CD14-positive monocyte (primary cell): ENCODE results near the gene PIGL. TPM values are rescaled to one million over a fixed set of nuclear protein-coding genes. Genes with fewer than 3 reads are reported as not detected.

Experiments used
- DNase-seq, 3 donors: peaks; one replicate each; pipeline ENCODE4 v3.0.0-alpha.2; 2011 to 2022
- H2AFZ ChIP-seq: 2 replicates; pipeline ENCODE4 v1.6.0; 2012; ENCODE audit warnings: mild to moderate bottlenecking, low read depth, low read length, inconsistent platforms; ENCODE audit not compliant: insufficient read depth, poor library complexity, severe bottlenecking
- H3K27ac ChIP-seq, 2 donors: 1 replicate in 1 of 2; 2 replicates in 1 of 2; pipeline ENCODE4 v1.5.1; 2012 to 2013; ENCODE audit warnings: low read length in 2 of 2, control low read depth in 1 of 2, inconsistent platforms in 1 of 2, low read depth in 1 of 2, mild to moderate bottlenecking in 1 of 2
- H3K27me3 ChIP-seq, 2 donors: one replicate each; pipeline versions ENCODE4 v1.6.0 to v1.6.1; 2011 to 2013; ENCODE audit warnings: low read length in 2 of 2; ENCODE audit not compliant: control insufficient read depth in 2 of 2, insufficient read depth in 2 of 2
- H3K36me3 ChIP-seq, 2 donors: replicated peaks in 1 of 2; 1 replicate in 1 of 2; 2 replicates in 1 of 2; pipeline versions ENCODE4 v1.5.1 to v1.6.1; 2012 to 2013; ENCODE audit warnings: low read length in 2 of 2, control low read depth in 1 of 2, inconsistent platforms in 1 of 2, mild to moderate bottlenecking in 1 of 2; ENCODE audit not compliant: insufficient read depth in 2 of 2, control insufficient read depth in 1 of 2
- H3K4me1 ChIP-seq, 2 donors: 1 replicate in 1 of 2; 2 replicates in 1 of 2; pipeline versions ENCODE4 v1.5.1 to v1.6.1; 2012 to 2013; ENCODE audit warnings: low read length in 2 of 2, control low read depth in 1 of 2, inconsistent platforms in 1 of 2, mild to moderate bottlenecking in 1 of 2, moderate library complexity in 1 of 2; ENCODE audit not compliant: insufficient read depth in 2 of 2, control insufficient read depth in 1 of 2
- H3K4me2 ChIP-seq: replicated peaks from 2 replicates; pipeline ENCODE3; 2012; ENCODE audit warnings: low read length, moderate library complexity, mild to moderate bottlenecking; ENCODE audit not compliant: poor library complexity, severe bottlenecking; ENCODE audit errors: extremely low read depth
- H3K4me3 ChIP-seq, 3 experiments: fragments of 200-600 bp in 1 of 3; sonication (generic) in 1 of 3; replicated peaks in 1 of 3; 1 replicate in 2 of 3; 2 replicates in 1 of 3; pipeline ENCODE4 v1.5.1; 2011 to 2013; ENCODE audit warnings: low read length in 3 of 3, mild to moderate bottlenecking in 3 of 3, control low read depth in 2 of 3, low read depth in 2 of 3, inconsistent platforms in 1 of 3, moderate library complexity in 1 of 3
- H3K79me2 ChIP-seq: 2 replicates; pipeline ENCODE4 v1.6.0; 2012; ENCODE audit warnings: mild to moderate bottlenecking, control low read depth, inconsistent platforms, low read length, moderate library complexity; ENCODE audit not compliant: insufficient read depth
- H3K9ac ChIP-seq: 2 replicates; pipeline ENCODE4 v1.6.0; 2017; ENCODE audit warnings: low read length, mild to moderate bottlenecking; ENCODE audit not compliant: insufficient read depth, poor library complexity, severe bottlenecking
- H3K9me3 ChIP-seq, 2 donors: replicated peaks in 1 of 2; 1 replicate in 1 of 2; 2 replicates in 1 of 2; pipeline versions ENCODE4 v1.5.1 to v1.6.1; 2012 to 2013; ENCODE audit warnings: low read length in 2 of 2, control low read depth in 1 of 2; ENCODE audit not compliant: control insufficient read depth in 1 of 2, insufficient read depth in 1 of 2
- H4K20me1 ChIP-seq: 2 replicates; pipeline ENCODE4 v1.6.0; 2012; ENCODE audit warnings: mild to moderate bottlenecking, low read length, control low read depth, moderate library complexity; ENCODE audit not compliant: insufficient read depth
- H3K27ac Mint-ChIP-seq, 7 donors: one replicate each; pipeline ENCODE4 v1.8.0; 2020; ENCODE audit warnings: mild to moderate bottlenecking in 7 of 7, mixed read lengths in 7 of 7, moderate library complexity in 6 of 7, inconsistent platforms in 2 of 7
- H3K27me3 Mint-ChIP-seq, 3 donors: one replicate each; pipeline ENCODE4 v1.8.0; 2021 to 2022; ENCODE audit warnings: low read depth in 3 of 3, mild to moderate bottlenecking in 3 of 3, mixed read lengths in 3 of 3, moderate library complexity in 3 of 3, inconsistent platforms in 1 of 3
- H3K36me3 Mint-ChIP-seq, 2 donors: one replicate each; pipeline ENCODE4 v1.8.0; 2020; ENCODE audit warnings: mixed read lengths in 2 of 2, inconsistent platforms in 1 of 2, mild to moderate bottlenecking in 1 of 2
- H3K4me1 Mint-ChIP-seq: one replicate; pipeline ENCODE4 v1.8.0; 2020; ENCODE audit warnings: mild to moderate bottlenecking, mixed read lengths
- H3K4me3 Mint-ChIP-seq, 2 donors: one replicate each; pipeline ENCODE4 v1.8.0; 2020; ENCODE audit warnings: mild to moderate bottlenecking in 2 of 2, mixed read lengths in 2 of 2, moderate library complexity in 1 of 2
- H3K9me3 Mint-ChIP-seq, 7 donors: one replicate each; pipeline ENCODE4 v1.8.0; 2020 to 2022; ENCODE audit warnings: mixed read lengths in 7 of 7, mild to moderate bottlenecking in 6 of 7, moderate library complexity in 6 of 7, inconsistent platforms in 2 of 7
- WGBS: methylation state at CpG from one replicate; pipeline ENCODE4 v1.1.5; 2013; ENCODE audit warnings: missing lambda C conversion rate; ENCODE audit not compliant: insufficient coverage; 5-methylcytosine and 5-hydroxymethylcytosine counted together
- intact Hi-C, 2 donors: fragments of 100-400 bp; cut with micrococcal nuclease; formaldehyde crosslinking; loops; one replicate each; pipeline versions ENCODE4 v1.15.0 to v1.15.1; 2023
- polyA plus RNA-seq, 3 donors: library from polyadenylated mRNA; depleted of rRNA in 1 of 3; unstranded in 2 of 3; stranded (reverse) in 1 of 3; fragments of 300-500 nt in 2 of 3; fragments of >200 nt in 1 of 3; fragmentation: Illumina TruSeq in 2 of 3; gene quantifications; 1 replicate in 2 of 3; 2 replicates in 1 of 3; pipeline ENCODE4 v1.2.3, GENCODE V29; 2012 to 2021
- small RNA-seq: library from RNA; depleted of rRNA; stranded (forward); fragments of <200 nt; gene quantifications from one replicate; pipeline ENCODE3, GENCODE V24; 2012; ENCODE audit warnings: low read depth; ENCODE audit not compliant: insufficient read length
- TF ChIP-seq, protein P1 (sequence below): fragments of 200-600 bp; IDR thresholded peaks from one replicate; pipeline ENCODE4 v1.8.0; 2022; ENCODE audit warnings: antibody characterized with exemption, mild to moderate bottlenecking

Gene PIGL
- polyA plus RNA-seq, 3 donors = 3.6 to 44.2 (median 4.0) TPM

DNA sequence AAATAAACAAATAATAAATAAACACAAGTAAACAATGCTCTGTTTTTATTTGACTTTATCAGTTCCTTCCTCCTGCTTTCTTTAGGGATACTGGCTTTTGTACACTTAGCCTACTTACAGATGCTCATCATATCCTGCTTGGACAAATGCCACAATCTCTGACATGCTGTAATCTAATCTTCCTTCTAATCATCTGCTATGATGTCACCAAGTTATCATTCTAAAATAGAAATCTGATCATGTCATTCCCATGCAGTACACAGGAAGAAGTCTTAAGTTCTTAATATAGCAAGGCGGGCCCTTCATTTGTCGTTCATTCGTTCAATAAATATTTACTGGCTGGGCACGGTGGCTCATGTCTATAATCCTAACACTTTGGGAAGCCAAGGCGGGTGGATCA is 154.7 kb downstream of the PIGL start:
- peaks cover 4% of the 10 kb centered on the region for H3K4me1 Mint-ChIP-seq
- TF ChIP-seq, protein P1, sequence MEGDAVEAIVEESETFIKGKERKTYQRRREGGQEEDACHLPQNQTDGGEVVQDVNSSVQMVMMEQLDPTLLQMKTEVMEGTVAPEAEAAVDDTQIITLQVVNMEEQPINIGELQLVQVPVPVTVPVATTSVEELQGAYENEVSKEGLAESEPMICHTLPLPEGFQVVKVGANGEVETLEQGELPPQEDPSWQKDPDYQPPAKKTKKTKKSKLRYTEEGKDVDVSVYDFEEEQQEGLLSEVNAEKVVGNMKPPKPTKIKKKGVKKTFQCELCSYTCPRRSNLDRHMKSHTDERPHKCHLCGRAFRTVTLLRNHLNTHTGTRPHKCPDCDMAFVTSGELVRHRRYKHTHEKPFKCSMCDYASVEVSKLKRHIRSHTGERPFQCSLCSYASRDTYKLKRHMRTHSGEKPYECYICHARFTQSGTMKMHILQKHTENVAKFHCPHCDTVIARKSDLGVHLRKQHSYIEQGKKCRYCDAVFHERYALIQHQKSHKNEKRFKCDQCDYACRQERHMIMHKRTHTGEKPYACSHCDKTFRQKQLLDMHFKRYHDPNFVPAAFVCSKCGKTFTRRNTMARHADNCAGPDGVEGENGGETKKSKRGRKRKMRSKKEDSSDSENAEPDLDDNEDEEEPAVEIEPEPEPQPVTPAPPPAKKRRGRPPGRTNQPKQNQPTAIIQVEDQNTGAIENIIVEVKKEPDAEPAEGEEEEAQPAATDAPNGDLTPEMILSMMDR = no peak
- H3K4me2 ChIP-seq = no peak overlapping the region
- H3K9me3 Mint-ChIP-seq = peaks cover 0 to 2% (median 0%) of the 10 kb centered on the region in 7 donors
- no peaks in the 10 kb centered on the region for H3K9me3 ChIP-seq
- H4K20me1 ChIP-seq = no peaks in the 10 kb centered on the region
- H3K27ac ChIP-seq = no peak overlapping the region
- no peaks in the 10 kb centered on the region for H3K27me3 ChIP-seq
- WGBS = no CpG with 5 or more reads among the region's 5 CpGs
- no peak overlapping the region for H3K4me3 ChIP-seq
- intact Hi-C loops = no loop called here
- H3K27me3 Mint-ChIP-seq = peaks cover 0 to 1% (median 0%) of the 10 kb centered on the region in 3 donors
- no peak overlapping the region for H3K27ac Mint-ChIP-seq
- no peaks in the 10 kb centered on the region for H3K36me3 ChIP-seq
- no peak for DNase-seq
- no peaks in the 10 kb centered on the region for H3K79me2 ChIP-seq
- no peaks in the 10 kb centered on the region for H3K4me1 ChIP-seq
- H3K9ac ChIP-seq = no peak overlapping the region
- H2AFZ ChIP-seq = no peak overlapping the region
- H3K4me3 Mint-ChIP-seq = no peak overlapping the region
- no peaks in the 10 kb centered on the region for H3K36me3 Mint-ChIP-seq

DNA sequence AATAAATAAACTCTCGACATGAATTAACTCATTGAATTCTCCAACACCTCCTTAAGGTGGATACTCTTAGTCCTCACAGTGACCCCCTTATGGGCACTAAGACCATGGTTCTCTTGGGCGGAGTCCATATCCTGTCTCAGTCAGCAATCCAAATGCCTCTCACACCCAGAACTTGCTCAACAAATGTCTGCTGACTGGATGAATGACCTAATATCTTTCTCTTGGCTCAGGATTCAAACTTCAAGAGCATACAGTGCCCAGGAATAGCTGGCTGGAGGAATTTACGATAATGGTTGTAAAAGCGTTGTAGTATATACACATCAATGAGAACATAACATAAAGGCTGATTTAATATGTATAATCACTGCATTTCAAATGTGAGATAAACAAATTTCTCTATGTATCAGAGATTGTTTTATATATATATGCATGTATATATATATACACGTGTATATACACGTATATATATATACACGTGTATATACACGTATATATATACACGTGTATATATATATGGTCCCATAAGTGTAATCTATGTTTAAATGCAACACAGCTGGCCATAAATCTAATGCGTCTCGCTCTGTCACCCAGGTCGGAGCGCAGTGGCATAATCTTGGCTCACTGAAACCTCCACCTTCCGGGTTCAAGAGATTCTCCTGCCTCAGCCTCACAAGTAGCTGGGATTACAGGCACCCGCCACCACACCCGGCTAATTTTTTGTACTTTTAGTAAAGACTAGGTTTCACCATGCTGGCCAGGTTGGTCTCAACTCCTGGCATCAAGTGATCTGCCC is 157.3 kb downstream of the PIGL start:
- no peaks in the 10 kb centered on the region for H3K4me1 ChIP-seq
- no peaks in the 10 kb centered on the region for H3K36me3 Mint-ChIP-seq
- no peak overlapping the region for H3K27ac Mint-ChIP-seq
- 100% methylated on average over 7 of the region's 16 CpGs for WGBS
- H3K27me3 Mint-ChIP-seq = peaks cover 0 to 1% (median 0%) of the 10 kb centered on the region in 3 donors
- no peak overlapping the region for H3K27ac ChIP-seq
- no peaks in the 10 kb centered on the region for H3K27me3 ChIP-seq
- peaks cover 0 to 2% (median 0%) of the 10 kb centered on the region in 7 donors for H3K9me3 Mint-ChIP-seq
- DNase-seq = no peak
- TF ChIP-seq, protein P1 = no peak
- no peak overlapping the region for H2AFZ ChIP-seq
- H3K4me1 Mint-ChIP-seq = peaks cover 4% of the 10 kb centered on the region
- no peaks in the 10 kb centered on the region for H3K36me3 ChIP-seq
- H3K4me3 ChIP-seq = no peak overlapping the region
- no peaks in the 10 kb centered on the region for H3K9me3 ChIP-seq
- no peak overlapping the region for H3K4me3 Mint-ChIP-seq
- intact Hi-C loops = no loop called here
- H3K4me2 ChIP-seq = no peak overlapping the region
- no peaks in the 10 kb centered on the region for H4K20me1 ChIP-seq
- H3K9ac ChIP-seq = no peak overlapping the region
- no peaks in the 10 kb centered on the region for H3K79me2 ChIP-seq

Small RNA genes lying within 50 kb of the gene (small RNA-seq; reads per million reads assigned to genes)
- gene MIR1288 = not detected

Other genes starting within 250 kb of the PIGL start
- 10 to 100 TPM; 43.1 to 70.1 (median 67.1) TPM for gene ZSWIM7, start 217.5 kb upstream of the PIGL start, polyA plus RNA-seq
- gene TTC19, start 217.4 kb upstream of the PIGL start, polyA plus RNA-seq = 10 to 100 TPM in 2 of 3 donors, 1 to 10 TPM in 1; 7.6 to 22.2 (median 20.6) TPM
- 10 to 100 TPM; 23.2 to 47.0 (median 37.9) TPM for gene NCOR1, start 1.7 kb upstream of the PIGL start, polyA plus RNA-seq
- 1 to 10 TPM in 1 of 3 donors, under 1 TPM in 2; 0.50 to 1.1 (median 0.80) TPM for gene CENPV, start 136.3 kb downstream of the PIGL start, polyA plus RNA-seq
- gene UBB, start 163.9 kb downstream of the PIGL start, polyA plus RNA-seq = 1,000 to 10,000 TPM; 1,176 to 1,365 (median 1,282) TPM
- gene TRPV2, start 198.4 kb downstream of the PIGL start, polyA plus RNA-seq = 10 to 100 TPM; 51.4 to 66.3 (median 58.2) TPM